CD14-positive monocyte (primary cell): Measurements from ENCODE around the gene LAMC1. TPM values are rescaled to one million over a fixed set of nuclear protein-coding genes. Genes with fewer than 3 reads are reported as not detected.

Experiments
- DNase-seq, 3 donors: peaks; one replicate each; pipeline ENCODE4 v3.0.0-alpha.2; 2011 to 2022
- H2AFZ ChIP-seq: 2 replicates; pipeline ENCODE4 v1.6.0; 2012; ENCODE audit warnings: mild to moderate bottlenecking, low read depth, low read length, inconsistent platforms; ENCODE audit not compliant: insufficient read depth, poor library complexity, severe bottlenecking
- H3K27ac ChIP-seq, 2 donors: 1 replicate in 1 of 2; 2 replicates in 1 of 2; pipeline ENCODE4 v1.5.1; 2012 to 2013; ENCODE audit warnings: low read length in 2 of 2, control low read depth in 1 of 2, inconsistent platforms in 1 of 2, low read depth in 1 of 2, mild to moderate bottlenecking in 1 of 2
- H3K27me3 ChIP-seq, 2 donors: one replicate each; pipeline versions ENCODE4 v1.6.0 to v1.6.1; 2011 to 2013; ENCODE audit warnings: low read length in 2 of 2; ENCODE audit not compliant: control insufficient read depth in 2 of 2, insufficient read depth in 2 of 2
- H3K36me3 ChIP-seq, 2 donors: replicated peaks in 1 of 2; 1 replicate in 1 of 2; 2 replicates in 1 of 2; pipeline versions ENCODE4 v1.5.1 to v1.6.1; 2012 to 2013; ENCODE audit warnings: low read length in 2 of 2, control low read depth in 1 of 2, inconsistent platforms in 1 of 2, mild to moderate bottlenecking in 1 of 2; ENCODE audit not compliant: insufficient read depth in 2 of 2, control insufficient read depth in 1 of 2
- H3K4me1 ChIP-seq, 2 donors: 1 replicate in 1 of 2; 2 replicates in 1 of 2; pipeline versions ENCODE4 v1.5.1 to v1.6.1; 2012 to 2013; ENCODE audit warnings: low read length in 2 of 2, control low read depth in 1 of 2, inconsistent platforms in 1 of 2, mild to moderate bottlenecking in 1 of 2, moderate library complexity in 1 of 2; ENCODE audit not compliant: insufficient read depth in 2 of 2, control insufficient read depth in 1 of 2
- H3K4me2 ChIP-seq: replicated peaks from 2 replicates; pipeline ENCODE3; 2012; ENCODE audit warnings: low read length, moderate library complexity, mild to moderate bottlenecking; ENCODE audit not compliant: poor library complexity, severe bottlenecking; ENCODE audit errors: extremely low read depth
- H3K4me3 ChIP-seq, 3 experiments: fragments of 200-600 bp in 1 of 3; sonication (generic) in 1 of 3; replicated peaks in 1 of 3; 1 replicate in 2 of 3; 2 replicates in 1 of 3; pipeline ENCODE4 v1.5.1; 2011 to 2013; ENCODE audit warnings: low read length in 3 of 3, mild to moderate bottlenecking in 3 of 3, control low read depth in 2 of 3, low read depth in 2 of 3, inconsistent platforms in 1 of 3, moderate library complexity in 1 of 3
- H3K79me2 ChIP-seq: 2 replicates; pipeline ENCODE4 v1.6.0; 2012; ENCODE audit warnings: mild to moderate bottlenecking, control low read depth, inconsistent platforms, low read length, moderate library complexity; ENCODE audit not compliant: insufficient read depth
- H3K9ac ChIP-seq: 2 replicates; pipeline ENCODE4 v1.6.0; 2017; ENCODE audit warnings: low read length, mild to moderate bottlenecking; ENCODE audit not compliant: insufficient read depth, poor library complexity, severe bottlenecking
- H3K9me3 ChIP-seq, 2 donors: replicated peaks in 1 of 2; 1 replicate in 1 of 2; 2 replicates in 1 of 2; pipeline versions ENCODE4 v1.5.1 to v1.6.1; 2012 to 2013; ENCODE audit warnings: low read length in 2 of 2, control low read depth in 1 of 2; ENCODE audit not compliant: control insufficient read depth in 1 of 2, insufficient read depth in 1 of 2
- H4K20me1 ChIP-seq: 2 replicates; pipeline ENCODE4 v1.6.0; 2012; ENCODE audit warnings: mild to moderate bottlenecking, low read length, control low read depth, moderate library complexity; ENCODE audit not compliant: insufficient read depth
- H3K27ac Mint-ChIP-seq, 7 donors: one replicate each; pipeline ENCODE4 v1.8.0; 2020; ENCODE audit warnings: mild to moderate bottlenecking in 7 of 7, mixed read lengths in 7 of 7, moderate library complexity in 6 of 7, inconsistent platforms in 2 of 7
- H3K27me3 Mint-ChIP-seq, 3 donors: one replicate each; pipeline ENCODE4 v1.8.0; 2021 to 2022; ENCODE audit warnings: low read depth in 3 of 3, mild to moderate bottlenecking in 3 of 3, mixed read lengths in 3 of 3, moderate library complexity in 3 of 3, inconsistent platforms in 1 of 3
- H3K36me3 Mint-ChIP-seq, 2 donors: one replicate each; pipeline ENCODE4 v1.8.0; 2020; ENCODE audit warnings: mixed read lengths in 2 of 2, inconsistent platforms in 1 of 2, mild to moderate bottlenecking in 1 of 2
- H3K4me1 Mint-ChIP-seq: one replicate; pipeline ENCODE4 v1.8.0; 2020; ENCODE audit warnings: mild to moderate bottlenecking, mixed read lengths
- H3K4me3 Mint-ChIP-seq, 2 donors: one replicate each; pipeline ENCODE4 v1.8.0; 2020; ENCODE audit warnings: mild to moderate bottlenecking in 2 of 2, mixed read lengths in 2 of 2, moderate library complexity in 1 of 2
- H3K9me3 Mint-ChIP-seq, 7 donors: one replicate each; pipeline ENCODE4 v1.8.0; 2020 to 2022; ENCODE audit warnings: mixed read lengths in 7 of 7, mild to moderate bottlenecking in 6 of 7, moderate library complexity in 6 of 7, inconsistent platforms in 2 of 7
- WGBS: methylation state at CpG from one replicate; pipeline ENCODE4 v1.1.5; 2013; ENCODE audit warnings: missing lambda C conversion rate; ENCODE audit not compliant: insufficient coverage; 5-methylcytosine and 5-hydroxymethylcytosine counted together
- intact Hi-C, 2 donors: fragments of 100-400 bp; cut with micrococcal nuclease; formaldehyde crosslinking; loops; one replicate each; pipeline versions ENCODE4 v1.15.0 to v1.15.1; 2023
- polyA plus RNA-seq, 3 donors: library from polyadenylated mRNA; depleted of rRNA in 1 of 3; unstranded in 2 of 3; stranded (reverse) in 1 of 3; fragments of 300-500 nt in 2 of 3; fragments of >200 nt in 1 of 3; fragmentation: Illumina TruSeq in 2 of 3; gene quantifications; 1 replicate in 2 of 3; 2 replicates in 1 of 3; pipeline ENCODE4 v1.2.3, GENCODE V29; 2012 to 2021
- TF ChIP-seq, protein P1 (sequence below): fragments of 200-600 bp; IDR thresholded peaks from one replicate; pipeline ENCODE4 v1.8.0; 2022; ENCODE audit warnings: antibody characterized with exemption, mild to moderate bottlenecking

Gene LAMC1
- polyA plus RNA-seq, 3 donors, result 0.34 to 1.7 (median 0.95) TPM

GRCh38 chr1:182985876-182986275 lies 37.3 kb upstream of the LAMC1 start:
- H3K4me1 ChIP-seq, result no peaks in the 10 kb centered on the region
- no peak for DNase-seq
- no peak overlapping the region for H2AFZ ChIP-seq
- H3K9me3 ChIP-seq, result no peaks in the 10 kb centered on the region
- no peaks in the 10 kb centered on the region for H4K20me1 ChIP-seq
- no peaks in the 10 kb centered on the region for H3K36me3 Mint-ChIP-seq
- no peak overlapping the region for H3K9ac ChIP-seq
- H3K27ac Mint-ChIP-seq, result no peak overlapping the region
- intact Hi-C loops, result no loop called here
- TF ChIP-seq, protein P1, sequence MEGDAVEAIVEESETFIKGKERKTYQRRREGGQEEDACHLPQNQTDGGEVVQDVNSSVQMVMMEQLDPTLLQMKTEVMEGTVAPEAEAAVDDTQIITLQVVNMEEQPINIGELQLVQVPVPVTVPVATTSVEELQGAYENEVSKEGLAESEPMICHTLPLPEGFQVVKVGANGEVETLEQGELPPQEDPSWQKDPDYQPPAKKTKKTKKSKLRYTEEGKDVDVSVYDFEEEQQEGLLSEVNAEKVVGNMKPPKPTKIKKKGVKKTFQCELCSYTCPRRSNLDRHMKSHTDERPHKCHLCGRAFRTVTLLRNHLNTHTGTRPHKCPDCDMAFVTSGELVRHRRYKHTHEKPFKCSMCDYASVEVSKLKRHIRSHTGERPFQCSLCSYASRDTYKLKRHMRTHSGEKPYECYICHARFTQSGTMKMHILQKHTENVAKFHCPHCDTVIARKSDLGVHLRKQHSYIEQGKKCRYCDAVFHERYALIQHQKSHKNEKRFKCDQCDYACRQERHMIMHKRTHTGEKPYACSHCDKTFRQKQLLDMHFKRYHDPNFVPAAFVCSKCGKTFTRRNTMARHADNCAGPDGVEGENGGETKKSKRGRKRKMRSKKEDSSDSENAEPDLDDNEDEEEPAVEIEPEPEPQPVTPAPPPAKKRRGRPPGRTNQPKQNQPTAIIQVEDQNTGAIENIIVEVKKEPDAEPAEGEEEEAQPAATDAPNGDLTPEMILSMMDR, result no peak
- no peak overlapping the region for H3K4me3 ChIP-seq
- no peak overlapping the region for H3K4me2 ChIP-seq
- no peaks in the 10 kb centered on the region for H3K27me3 ChIP-seq
- no peaks in the 10 kb centered on the region for H3K4me1 Mint-ChIP-seq
- peaks cover 1 to 7% (median 1%) of the 10 kb centered on the region in 3 donors for H3K27me3 Mint-ChIP-seq
- no CpG with 5 or more reads among the region's 1 CpG for WGBS
- no peaks in the 10 kb centered on the region for H3K36me3 ChIP-seq
- H3K9me3 Mint-ChIP-seq, result peaks cover 0 to 9% (median 6%) of the 10 kb centered on the region in 7 donors
- H3K27ac ChIP-seq, result no peak overlapping the region
- H3K79me2 ChIP-seq, result no peaks in the 10 kb centered on the region
- H3K4me3 Mint-ChIP-seq, result no peak overlapping the region

- intact Hi-C loops, result no loop called here
- peaks cover 2 to 3% (median 2%) of the 10 kb centered on the region in 3 donors for H3K27me3 Mint-ChIP-seq
- DNase-seq, result no peak
- Histone ChIP-seq H3K9me3 (no peaks in the 10 kb centered on the region), H3K27me3 (no peaks in the 10 kb centered on the region), H3K4me2 (no peak overlapping the region), H3K27ac (no peak overlapping the region), H3K36me3 (no peaks in the 10 kb centered on the region), H2AFZ (no peak overlapping the region), H3K4me3 (no peak overlapping the region), H3K79me2 (no peaks in the 10 kb centered on the region), H3K9ac (no peak overlapping the region), H4K20me1 (no peaks in the 10 kb centered on the region), H3K4me1 (no peaks in the 10 kb centered on the region)
- TF ChIP-seq, protein P1, result no peak
- 97% methylated on average over 3 of the region's 7 CpGs for WGBS
- H3K9me3 Mint-ChIP-seq, result peaks cover 0 to 2% (median 0%) of the 10 kb centered on the region in 7 donors
- H3K4me1 Mint-ChIP-seq, result no peaks in the 10 kb centered on the region
- H3K36me3 Mint-ChIP-seq, result no peaks in the 10 kb centered on the region
- H3K27ac Mint-ChIP-seq, result no peak overlapping the region
- no peak overlapping the region for H3K4me3 Mint-ChIP-seq
Observed at GRCh38 chr1:182990413-182991144, 32.6 kb upstream of the LAMC1 start.
